GM18502 (cell line): Measurements from ENCODE around the gene SPEF1.
"Not testable (repeated sequence)": the region's sequence is repeated elsewhere in the genome, so short reads cannot be mapped to it uniquely, and the experiment has no call there.

ENCODE experiments used
- ATAC-seq: cut with Tn5 transposase; IDR thresholded peaks from one replicate; pipeline ENCODE4 v1.9.1; 2021; ENCODE audit warnings: mild to moderate bottlenecking; ENCODE audit not compliant: unreplicated experiment, poor library complexity

Gene SPEF1, protein sequence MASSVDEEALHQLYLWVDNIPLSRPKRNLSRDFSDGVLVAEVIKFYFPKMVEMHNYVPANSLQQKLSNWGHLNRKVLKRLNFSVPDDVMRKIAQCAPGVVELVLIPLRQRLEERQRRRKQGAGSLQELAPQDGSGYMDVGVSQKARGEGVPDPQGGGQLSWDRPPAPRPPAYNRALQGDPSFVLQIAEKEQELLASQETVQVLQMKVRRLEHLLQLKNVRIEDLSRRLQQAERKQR

DNA sequence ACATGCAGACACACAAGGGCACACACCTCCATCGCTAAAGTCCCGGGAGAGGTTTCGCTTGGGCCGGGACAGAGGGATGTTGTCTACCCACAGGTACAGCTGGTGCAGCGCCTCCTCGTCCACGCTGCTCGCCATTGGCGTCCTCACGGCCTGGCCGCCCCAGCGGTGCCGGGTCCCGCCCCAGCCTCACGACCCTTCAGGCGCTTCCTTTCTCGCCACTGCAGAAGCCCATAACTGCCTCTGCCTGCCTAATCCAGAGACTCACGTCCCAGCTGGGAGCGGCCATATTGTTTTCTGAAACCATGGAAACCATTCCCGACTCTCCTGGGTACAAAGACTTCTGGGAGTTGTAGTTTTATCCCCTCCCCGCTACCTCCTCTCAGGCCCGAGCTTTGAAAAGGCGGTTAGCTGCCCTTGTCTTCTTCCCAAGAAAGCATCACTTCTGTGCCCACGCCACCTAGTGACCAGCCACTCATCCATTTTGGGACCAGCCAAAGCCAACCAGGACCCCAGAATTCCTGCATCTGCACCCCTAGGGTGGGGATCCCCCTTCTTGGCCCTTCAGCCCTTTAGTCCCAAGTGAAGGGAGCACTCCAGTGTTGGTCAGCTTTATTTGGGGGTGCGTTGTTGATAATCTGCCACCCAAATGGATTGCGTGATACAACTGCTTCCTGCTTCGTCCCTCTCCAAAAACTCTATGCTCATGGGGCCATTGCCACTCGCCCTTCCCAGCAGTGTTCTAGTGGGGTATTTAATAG is at the start of gene SPEF1:
Gene SPEF1 (minus strand): TSS at position 296 of the 758 bp plus-strand sequence. CDS start 161 bp downstream, at position 135.
- ATAC-seq: peak; percentile 77

DNA sequence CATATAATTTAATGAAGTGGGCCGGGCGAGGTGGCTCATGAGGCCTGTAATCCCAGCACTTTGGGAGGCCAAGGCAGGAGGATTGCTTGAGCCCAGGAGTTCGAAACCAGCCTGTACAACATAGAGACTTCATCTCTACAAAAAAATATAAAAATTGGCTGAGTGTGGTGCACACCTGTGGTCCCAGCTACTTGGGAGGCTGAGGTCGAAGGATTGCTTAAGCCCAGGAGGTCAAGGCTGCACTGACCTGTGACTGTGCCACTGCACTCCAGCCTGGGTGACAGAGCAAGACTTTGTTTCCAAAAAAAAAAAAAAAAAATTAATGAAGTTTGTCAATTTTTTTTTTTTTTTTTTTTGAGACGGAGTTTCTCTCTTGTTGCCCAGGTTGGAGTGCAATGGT is 48.6 kb upstream of the SPEF1 start:
- not testable (repeated sequence) for ATAC-seq

DNA sequence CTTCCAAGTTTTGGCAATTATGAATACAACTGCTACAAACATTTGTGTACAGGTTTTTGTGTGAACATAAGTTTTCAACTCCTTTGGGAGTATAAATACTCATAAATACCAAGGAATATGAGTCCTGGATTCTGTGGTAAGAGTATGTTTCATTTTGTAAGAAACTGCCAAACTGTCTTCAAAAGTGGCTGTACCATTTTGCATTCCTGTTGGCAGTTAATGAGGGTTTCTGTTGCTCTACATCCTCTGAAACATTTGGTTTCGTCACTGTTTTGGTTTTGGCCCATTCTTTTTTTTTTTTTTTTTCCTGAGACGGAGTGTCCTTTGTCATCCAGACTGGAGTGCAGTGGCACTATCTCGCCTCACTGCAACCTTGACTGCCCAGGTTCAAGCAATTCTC is 47.5 kb upstream of the SPEF1 start:
- ATAC-seq: no peak

DNA sequence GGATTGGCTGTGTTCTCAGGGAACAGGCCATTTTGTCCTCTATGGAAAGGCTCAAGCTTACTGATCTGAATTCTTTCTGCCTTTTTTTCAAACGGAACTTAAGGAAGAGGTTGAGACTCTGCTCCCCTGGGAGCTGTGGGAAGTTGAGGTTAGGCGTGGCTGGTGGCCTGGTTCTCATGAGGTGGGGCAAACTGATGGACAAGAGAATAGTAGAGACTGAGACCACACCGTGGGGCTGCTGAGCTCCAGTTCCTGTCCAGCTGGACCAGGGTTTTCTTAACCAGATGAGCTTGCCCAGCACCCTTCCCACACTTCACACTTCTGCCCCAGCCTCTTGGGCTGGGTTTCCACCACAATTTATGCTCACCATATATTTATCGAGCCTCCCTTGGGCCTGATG is 45.2 kb upstream of the SPEF1 start:
- ATAC-seq: no peak

- no peak for ATAC-seq
Observed at GRCh38 chr20:3825526-3825925, 44.3 kb upstream of the SPEF1 start.

DNA sequence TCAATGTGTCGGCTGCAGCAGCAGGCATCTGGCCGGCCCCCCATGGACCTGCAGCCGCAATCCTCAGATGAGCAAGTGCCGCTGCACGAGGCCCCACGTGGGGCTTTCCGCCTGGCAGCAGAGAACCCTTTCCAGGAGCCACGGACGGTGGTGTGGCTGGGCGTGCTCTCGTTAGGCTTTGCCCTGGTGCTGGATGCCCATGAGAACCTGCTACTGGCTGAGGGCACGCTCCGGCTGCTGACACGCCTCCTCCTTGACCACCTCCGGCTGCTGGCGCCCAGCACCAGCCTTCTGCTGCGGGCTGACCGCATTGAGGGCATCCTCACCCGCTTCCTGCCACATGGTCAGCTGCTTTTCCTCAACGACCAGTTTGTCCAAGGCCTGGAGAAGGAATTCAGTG is 42.6 kb upstream of the SPEF1 start:
- no peak for ATAC-seq

DNA sequence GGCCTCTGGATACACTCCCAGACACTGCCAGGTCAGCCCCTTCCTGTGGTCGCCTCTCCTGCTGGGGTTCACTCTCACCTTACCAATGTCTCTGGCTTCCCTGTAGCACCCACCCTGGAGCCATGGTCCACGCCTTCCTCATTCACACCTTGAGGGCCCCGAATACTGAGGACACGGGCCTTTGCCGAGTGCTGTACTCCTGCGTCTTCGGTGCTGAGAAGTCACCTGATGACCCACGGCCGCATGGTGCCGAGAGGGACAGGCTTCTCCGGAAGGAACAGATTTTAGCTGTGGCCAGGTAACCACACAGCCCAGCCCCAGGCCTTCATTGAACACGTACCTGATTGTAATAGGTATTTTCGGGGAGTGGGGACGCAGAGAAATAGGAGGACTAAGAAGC is 40.7 kb upstream of the SPEF1 start:
- ATAC-seq: no peak

DNA sequence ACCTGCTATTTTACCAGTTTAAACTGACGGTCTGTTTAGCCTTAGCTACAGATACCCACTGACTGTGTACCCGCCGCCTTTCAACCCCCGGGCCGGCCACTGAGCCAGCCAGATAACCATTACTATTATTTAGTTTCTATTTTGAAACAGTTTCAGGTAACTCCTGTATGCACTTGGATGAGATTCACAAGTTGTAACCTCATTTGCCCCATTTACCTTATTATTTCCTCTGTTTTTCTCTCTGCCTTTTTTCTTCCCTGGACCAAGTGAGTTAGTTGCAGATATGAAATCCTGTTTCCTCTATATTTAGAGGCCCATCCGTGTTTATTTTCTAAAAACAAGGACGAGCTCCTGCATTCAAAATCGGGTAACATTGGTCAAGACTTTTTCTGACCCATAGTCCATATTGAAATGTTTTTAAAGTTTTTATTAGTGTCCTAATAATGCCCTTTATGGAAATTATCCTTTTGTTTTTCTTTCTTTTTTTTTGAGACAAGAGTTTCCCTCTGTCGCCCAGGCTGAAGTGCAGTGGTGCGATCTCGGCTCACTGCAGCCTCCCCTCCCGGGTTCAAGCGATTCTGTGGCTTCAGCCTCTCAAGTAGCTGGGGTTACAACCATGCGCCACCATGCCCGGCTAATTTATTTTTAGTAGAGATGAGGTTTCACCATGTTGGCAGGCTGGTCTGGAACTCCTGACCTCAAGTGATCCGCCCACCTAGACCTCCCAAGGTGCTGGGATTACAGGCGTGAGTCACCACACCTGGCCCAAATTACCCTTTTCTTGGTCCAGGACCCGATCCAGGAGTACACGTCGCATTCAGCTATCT is 39.9 kb upstream of the SPEF1 start:
- ATAC-seq: no peak

GRCh38 chr20:3820048-3820900 is 39.0 kb upstream of the SPEF1 start, which contains the start of gene AP5S1:
AP5S1 (plus strand) TSS chr20:3820547; CDS start chr20:3822118, 1,571 bp downstream.
- peak; percentile 86 for ATAC-seq

DNA sequence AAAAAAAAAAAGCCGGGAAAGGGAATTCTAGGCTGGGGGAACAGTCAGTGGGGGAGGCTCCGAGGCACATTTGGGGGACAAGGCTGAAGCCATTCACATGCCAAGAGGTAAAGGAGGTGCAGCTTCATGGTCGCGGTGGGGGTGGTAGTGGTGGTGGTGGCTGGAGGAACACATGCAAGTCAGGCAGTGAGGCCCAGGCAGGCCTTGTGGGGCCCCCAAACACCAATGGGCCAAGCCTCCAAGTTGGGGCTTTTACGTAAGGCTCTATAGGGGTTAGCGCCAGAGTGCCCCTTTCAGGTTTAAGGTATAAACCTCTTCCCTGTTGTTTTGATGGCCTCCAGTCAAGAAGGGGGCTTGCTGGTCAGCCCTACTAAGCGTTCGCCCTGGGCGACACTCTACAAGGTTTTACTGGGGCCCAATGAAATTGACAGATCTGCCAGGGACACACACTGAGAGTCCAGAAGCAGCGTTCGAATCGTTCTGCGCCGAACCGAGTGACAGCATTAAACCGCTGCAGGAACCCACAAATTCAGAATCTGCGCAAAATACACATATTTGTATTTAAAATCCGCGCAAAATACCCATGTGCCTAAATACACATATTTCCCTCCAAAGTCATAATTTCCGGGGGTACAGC is 38.3 kb upstream of the SPEF1 start:
- no peak for ATAC-seq

DNA sequence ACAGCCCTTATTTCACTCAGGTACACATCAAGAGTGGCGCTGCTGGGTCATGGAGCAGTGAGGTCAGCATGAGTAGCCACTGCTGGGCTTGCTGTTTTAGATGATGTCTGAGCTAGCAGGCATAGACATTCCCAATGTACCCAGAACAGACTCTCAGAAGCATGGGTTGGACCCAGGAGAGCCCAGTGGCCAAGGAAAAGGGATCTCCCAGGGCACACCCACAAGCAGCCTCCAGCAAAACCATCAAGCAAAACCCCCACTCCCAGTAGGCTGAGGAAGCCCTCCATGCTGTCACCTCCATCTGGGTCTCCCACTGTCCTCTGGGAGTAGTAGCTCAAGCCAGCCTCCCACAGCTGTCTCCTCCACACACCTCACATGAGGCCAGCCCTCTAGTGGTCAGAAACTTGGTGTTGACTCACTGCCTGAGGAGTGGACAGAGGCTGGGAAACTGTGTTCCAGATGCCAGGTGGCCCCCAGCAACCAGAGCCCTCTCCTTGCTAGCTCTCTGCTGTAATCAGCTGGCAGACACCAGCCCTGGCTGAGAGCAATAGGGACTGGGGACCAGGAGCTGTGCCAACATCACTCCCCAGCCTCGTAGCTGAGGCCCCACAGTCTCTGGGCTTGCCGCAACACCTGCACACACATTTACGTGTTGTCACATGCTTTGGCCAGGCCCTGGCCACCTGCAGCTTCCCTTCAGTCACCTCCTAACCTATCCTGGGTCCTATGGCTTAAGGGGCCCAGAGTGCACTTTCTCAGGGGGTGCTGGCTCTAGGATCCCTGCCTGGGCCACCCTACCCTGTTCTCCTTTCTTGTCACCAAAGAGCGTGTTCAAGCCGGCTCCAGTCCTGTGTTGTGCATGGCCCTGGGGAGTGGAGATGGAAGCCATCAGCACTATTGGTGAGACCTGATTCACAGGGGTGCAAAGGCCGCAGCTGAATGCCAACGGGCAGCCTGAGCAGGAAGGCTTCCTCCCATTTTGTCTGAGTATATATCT is 37.2 kb upstream of the SPEF1 start:
- ATAC-seq: no peak

DNA sequence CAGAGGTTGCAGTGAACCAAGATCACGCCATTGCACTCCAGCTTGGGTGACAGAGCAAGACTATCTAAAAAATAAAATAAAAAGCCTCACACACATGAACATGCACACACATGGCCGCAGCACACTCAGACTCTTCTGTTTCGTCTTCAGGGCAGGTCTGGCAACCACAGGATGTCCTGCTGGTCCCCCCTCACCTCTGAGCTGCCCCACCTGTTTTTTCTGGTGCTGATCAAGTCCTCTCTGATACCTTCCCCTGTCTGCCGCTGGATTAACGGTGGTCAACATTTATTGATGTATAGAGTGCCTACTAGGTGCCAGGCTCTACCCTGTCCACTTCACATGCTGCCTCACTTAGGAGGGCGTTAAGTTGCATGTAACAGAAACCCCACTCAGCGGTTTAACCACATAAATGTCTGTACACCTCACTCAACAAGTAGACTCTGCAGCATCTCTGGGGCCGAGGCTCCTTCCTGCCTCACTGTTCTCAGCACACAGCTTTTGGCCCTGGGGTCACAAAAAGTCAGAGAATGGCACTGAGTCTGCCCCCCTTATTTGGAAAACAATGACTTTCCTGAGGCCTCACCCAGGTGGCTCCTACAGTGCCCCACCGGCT is 34.6 kb upstream of the SPEF1 start:
- no peak for ATAC-seq

GRCh38 chr20:3814928-3815495 is 33.8 kb upstream of the SPEF1 start:
- ATAC-seq: no peak

DNA sequence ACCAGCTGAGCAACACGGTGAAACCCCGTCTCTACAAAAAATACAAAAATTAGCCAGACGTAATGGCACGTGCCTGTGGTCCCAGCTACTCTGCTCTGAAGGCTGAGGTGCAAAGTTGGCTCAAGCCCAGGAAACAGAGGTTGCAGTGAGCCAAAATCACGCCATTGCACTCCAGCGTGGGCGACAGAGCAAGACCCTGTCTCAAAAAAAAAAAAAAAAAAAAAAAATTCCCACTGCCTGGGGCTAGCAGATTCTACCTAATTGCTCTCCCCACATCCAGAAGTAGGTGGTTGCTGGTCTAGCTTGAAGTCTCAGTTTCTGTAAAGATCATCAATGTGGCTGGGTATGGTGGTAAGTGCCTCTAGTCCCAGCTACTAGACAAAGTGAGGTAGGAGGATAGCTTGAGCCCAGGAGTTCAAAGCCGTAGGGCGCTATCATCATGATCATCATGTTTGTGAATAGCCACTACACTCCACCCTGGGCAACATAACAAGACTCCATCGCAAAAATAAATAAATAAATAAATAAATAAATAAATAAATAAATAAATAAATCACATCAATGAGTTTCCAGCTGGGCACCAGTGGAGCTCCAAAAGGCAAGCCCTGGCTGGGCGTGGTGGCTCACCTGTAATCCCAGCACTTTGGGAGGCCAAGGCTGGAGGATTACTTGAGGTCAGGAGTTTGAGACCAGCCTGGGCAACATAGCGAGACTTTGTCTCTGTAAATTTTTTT is 32.8 kb upstream of the SPEF1 start:
- ATAC-seq: no peak

DNA sequence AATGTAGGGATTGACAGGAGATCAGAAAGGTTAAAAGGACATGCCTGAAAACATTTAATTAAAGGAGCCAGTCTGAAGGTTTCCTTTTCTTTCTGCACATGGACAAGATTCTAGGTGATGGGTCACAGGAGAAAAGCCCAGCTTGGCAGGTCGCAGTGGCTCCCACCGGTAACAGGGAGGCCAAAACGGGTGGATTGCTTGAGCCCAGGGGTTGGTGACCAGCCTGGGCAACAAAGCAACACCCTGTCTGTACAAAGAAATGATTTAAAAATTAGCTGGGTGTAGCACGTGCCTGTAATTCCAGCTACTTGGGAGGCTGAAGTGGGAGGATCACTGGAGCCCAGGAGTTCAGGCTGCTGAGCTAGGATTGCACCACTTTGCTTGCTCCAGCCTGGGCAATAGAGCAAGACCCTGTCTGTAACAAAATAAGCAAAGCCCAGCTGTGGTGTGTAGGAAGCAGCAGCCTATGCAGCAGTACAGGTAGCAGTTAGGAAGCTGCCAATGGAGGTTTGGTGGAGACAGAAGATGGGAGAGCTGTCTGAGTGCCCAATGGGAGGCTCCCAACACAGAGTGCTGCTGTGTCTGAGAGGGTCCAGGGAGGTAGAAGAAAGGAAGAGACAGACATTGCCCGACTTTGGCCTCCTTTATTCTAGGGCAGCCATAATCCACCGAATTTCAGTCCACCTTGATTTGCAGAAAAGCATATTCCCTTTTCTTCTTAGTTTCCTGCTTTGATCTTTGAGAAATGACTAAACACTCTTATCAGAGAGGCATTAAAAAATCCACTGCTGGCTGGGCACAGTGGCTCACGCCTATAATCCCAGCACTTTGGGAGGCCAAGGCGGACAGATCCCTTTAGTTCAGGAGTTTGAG is 32.0 kb upstream of the SPEF1 start:
- ATAC-seq: no peak

GRCh38 chr20:3812259-3812681 is 31.0 kb upstream of the SPEF1 start:
- ATAC-seq: no peak
